ENCODE data around the gene CDH22.
A peak's percentile ranks its signal among the peaks of the same experiment; 100 is the strongest.

DNA sequence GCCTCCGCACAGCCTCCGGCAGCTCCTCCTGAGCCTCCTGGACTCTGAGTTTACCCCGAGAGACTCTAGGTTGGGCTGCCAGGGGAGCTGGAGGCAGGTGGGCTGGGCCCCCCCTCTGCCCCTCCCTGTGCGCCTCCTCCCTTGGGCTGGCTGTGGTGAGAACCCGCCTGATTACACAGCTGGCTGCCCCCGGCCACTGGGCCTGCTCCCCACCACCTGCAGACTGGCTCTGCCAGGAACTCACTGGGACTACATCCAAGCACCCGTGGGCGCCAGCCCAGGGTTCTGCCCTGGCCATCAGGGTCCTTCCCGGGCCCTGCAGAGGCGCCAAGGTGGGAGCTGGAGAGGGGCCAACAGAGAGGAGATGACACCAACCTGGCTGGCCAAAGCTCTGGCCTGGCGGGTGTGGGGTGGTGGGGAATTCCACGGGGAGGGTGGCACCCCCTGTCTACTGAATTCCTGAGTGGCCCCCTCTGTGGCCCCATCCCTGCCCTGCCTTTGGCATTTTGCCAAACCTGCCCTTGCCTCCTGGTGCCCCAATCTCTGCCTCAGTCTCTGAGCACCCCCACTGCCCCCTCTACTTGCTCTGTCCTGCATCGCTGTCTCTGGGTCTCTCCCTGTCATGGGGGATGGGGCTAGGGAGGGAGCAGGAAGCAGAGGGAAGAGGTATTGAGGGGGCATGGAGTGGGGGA, 21.9 kb upstream of the CDH22 start:
- TF ChIP-seq EGR1 (IDR thresholded peaks at IDR 0.05) = no peak
- TF ChIP-seq, protein P1, sequence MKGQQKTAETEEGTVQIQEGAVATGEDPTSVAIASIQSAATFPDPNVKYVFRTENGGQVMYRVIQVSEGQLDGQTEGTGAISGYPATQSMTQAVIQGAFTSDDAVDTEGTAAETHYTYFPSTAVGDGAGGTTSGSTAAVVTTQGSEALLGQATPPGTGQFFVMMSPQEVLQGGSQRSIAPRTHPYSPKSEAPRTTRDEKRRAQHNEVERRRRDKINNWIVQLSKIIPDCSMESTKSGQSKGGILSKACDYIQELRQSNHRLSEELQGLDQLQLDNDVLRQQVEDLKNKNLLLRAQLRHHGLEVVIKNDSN (IDR thresholded peaks at IDR 0.05) = no peak
- TF ChIP-seq, protein P2, sequence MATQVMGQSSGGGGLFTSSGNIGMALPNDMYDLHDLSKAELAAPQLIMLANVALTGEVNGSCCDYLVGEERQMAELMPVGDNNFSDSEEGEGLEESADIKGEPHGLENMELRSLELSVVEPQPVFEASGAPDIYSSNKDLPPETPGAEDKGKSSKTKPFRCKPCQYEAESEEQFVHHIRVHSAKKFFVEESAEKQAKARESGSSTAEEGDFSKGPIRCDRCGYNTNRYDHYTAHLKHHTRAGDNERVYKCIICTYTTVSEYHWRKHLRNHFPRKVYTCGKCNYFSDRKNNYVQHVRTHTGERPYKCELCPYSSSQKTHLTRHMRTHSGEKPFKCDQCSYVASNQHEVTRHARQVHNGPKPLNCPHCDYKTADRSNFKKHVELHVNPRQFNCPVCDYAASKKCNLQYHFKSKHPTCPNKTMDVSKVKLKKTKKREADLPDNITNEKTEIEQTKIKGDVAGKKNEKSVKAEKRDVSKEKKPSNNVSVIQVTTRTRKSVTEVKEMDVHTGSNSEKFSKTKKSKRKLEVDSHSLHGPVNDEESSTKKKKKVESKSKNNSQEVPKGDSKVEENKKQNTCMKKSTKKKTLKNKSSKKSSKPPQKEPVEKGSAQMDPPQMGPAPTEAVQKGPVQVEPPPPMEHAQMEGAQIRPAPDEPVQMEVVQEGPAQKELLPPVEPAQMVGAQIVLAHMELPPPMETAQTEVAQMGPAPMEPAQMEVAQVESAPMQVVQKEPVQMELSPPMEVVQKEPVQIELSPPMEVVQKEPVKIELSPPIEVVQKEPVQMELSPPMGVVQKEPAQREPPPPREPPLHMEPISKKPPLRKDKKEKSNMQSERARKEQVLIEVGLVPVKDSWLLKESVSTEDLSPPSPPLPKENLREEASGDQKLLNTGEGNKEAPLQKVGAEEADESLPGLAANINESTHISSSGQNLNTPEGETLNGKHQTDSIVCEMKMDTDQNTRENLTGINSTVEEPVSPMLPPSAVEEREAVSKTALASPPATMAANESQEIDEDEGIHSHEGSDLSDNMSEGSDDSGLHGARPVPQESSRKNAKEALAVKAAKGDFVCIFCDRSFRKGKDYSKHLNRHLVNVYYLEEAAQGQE (IDR thresholded peaks at IDR 0.05; ENCODE audit: low read depth) = no peak
- no peak for TF ChIP-seq YY1 (IDR thresholded peaks at IDR 0.05; ENCODE audit: low read depth)
- TF ChIP-seq TEAD4 (IDR thresholded peaks at IDR 0.05) = no peak
- no peak for TF ChIP-seq TAF1 (IDR thresholded peaks at IDR 0.05; ENCODE audit: low read depth)
- no peak for TF ChIP-seq EP300 (IDR thresholded peaks at IDR 0.05; ENCODE audit: borderline replicate concordance)
- TF ChIP-seq, protein P3, sequence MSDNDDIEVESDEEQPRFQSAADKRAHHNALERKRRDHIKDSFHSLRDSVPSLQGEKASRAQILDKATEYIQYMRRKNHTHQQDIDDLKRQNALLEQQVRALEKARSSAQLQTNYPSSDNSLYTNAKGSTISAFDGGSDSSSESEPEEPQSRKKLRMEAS (IDR thresholded peaks at IDR 0.05) = no peak
- no peak for TF ChIP-seq CEBPB (IDR thresholded peaks at IDR 0.05)
- no peak for TF ChIP-seq FOXM1 (IDR thresholded peaks at IDR 0.05; ENCODE audit: borderline replicate concordance, low read depth)
- TF ChIP-seq CREB1 (IDR thresholded peaks at IDR 0.05; ENCODE audit: low read depth) = no peak
- peak; percentile 43; the same call in 1 of the 2 replicates for TF ChIP-seq NFIC (IDR thresholded peaks at IDR 0.05)
